HepG2 (cell line): ENCODE measurements around the gene TRAF5.

Source experiments
- ATF1 ChIP-seq: IDR thresholded peaks from 2 replicates; pipeline ENCODE4 v1.6.1; 2016; ENCODE audit warnings: mild to moderate bottlenecking, control low read depth
- E2F5 ChIP-seq: sonication (generic); formaldehyde crosslinking; conservative IDR thresholded peaks from 2 replicates; pipeline ENCODE4 v1.4.0; 2020; ENCODE audit warnings: missing genetic modification reagents
- HNRNPUL1 ChIP-seq: fragments of 200-400 bp; formaldehyde crosslinking; IDR thresholded peaks from 2 replicates; pipeline ENCODE4 v1.6.1; 2017; ENCODE audit warnings: low read depth, mild to moderate bottlenecking, low read length, moderate library complexity
- POLR2AphosphoS5 ChIP-seq: IDR thresholded peaks from 2 replicates; pipeline ENCODE4 v1.6.1; 2012; ENCODE audit warnings: low read depth, low read length
- SMAD3 ChIP-seq: sonication (generic); formaldehyde crosslinking; IDR thresholded peaks from 2 replicates; pipeline ENCODE4 v1.4.0; 2020; ENCODE audit warnings: missing genetic modification reagents
- ZBTB1 ChIP-seq: sonication (generic); formaldehyde crosslinking; IDR thresholded peaks from 2 replicates; pipeline ENCODE4 v1.4.0; 2020; ENCODE audit warnings: missing genetic modification reagents, borderline replicate concordance
- ZNF547 ChIP-seq: sonication (generic); formaldehyde crosslinking; IDR thresholded peaks from 2 replicates; pipeline ENCODE4 v1.5.1; 2020; ENCODE audit warnings: mild to moderate bottlenecking, missing genetic modification reagents

- TF ChIP-seq E2F5 (no peak), HNRNPUL1 (no peak), POLR2AphosphoS5 (no peak), ATF1 (no peak), SMAD3 (no peak), ZNF547 (no peak), ZBTB1 (CRISPR knock-in tag) (no peak)
Measured at GRCh38 chr1:211377539-211378450, 51.2 kb downstream of the TRAF5 start.
